Colonic mucosa (tissue), 4 donors: Measurements from ENCODE around the gene COL6A3. TPM values are rescaled to one million over a fixed set of nuclear protein-coding genes. Genes with fewer than 3 reads are reported as not detected.

Experiments
- DNase-seq: peaks from one replicate; pipeline ENCODE4 v3.0.0-alpha.2; 2020
- H3K27ac ChIP-seq: fragments of 200-600 bp; one replicate; pipeline ENCODE4 v1.8.0; 2021
- H3K27me3 ChIP-seq: fragments of 200-600 bp; one replicate; pipeline ENCODE4 v1.8.0; 2021
- H3K36me3 ChIP-seq: fragments of 200-600 bp; one replicate; pipeline ENCODE4 v1.8.0; 2021
- H3K4me1 ChIP-seq: fragments of 200-600 bp; one replicate; pipeline ENCODE4 v1.8.0; 2021; ENCODE audit warnings: mild to moderate bottlenecking
- H3K4me3 ChIP-seq: fragments of 200-600 bp; one replicate; pipeline ENCODE4 v1.8.0; 2021
- H3K9ac ChIP-seq, 2 donors: one replicate each; pipeline ENCODE4 v1.7.0; 2013; ENCODE audit warnings: control low read depth in 2 of 2, low read depth in 2 of 2, low read length in 2 of 2
- H3K9me3 ChIP-seq: fragments of 200-600 bp; one replicate; pipeline ENCODE4 v1.8.0; 2021
- CTCF ChIP-seq: fragments of 200-600 bp; IDR thresholded peaks from one replicate; pipeline ENCODE4 v1.8.0; 2022; ENCODE audit warnings: antibody characterized with exemption, mild to moderate bottlenecking
- intact Hi-C: fragments of 100-400 bp; cut with DNase I; formaldehyde crosslinking; loops from one replicate; pipeline ENCODE4 v1.14.1; 2022
- total RNA-seq, 2 donors: library from RNA; stranded (reverse); fragmentation: NEBNext Ultra II Directional in 1 of 2; extraction: Animal tissue kit (Norgen Biotek cat#: 25700) in 1 of 2; gene quantifications; one replicate each; pipeline ENCODE4 v1.2.1, GENCODE V29; 2021
- donor health status: healthy.
- donor health status: DM: no; HTN: no; CAD: no.
- donor health status: DM: no; HTN: no; CAD: no.

The COL6A3 gene
- total RNA-seq, 2 donors from 2014 or later: 28.4 to 80.9 TPM

- no peak overlapping the region for H3K27ac ChIP-seq
- no peaks in the 10 kb centered on the region for H3K4me1 ChIP-seq
- TF ChIP-seq CTCF: no peak
- H3K36me3 ChIP-seq: no peaks in the 10 kb centered on the region
- intact Hi-C loops: no loop called here
- no peak overlapping the region for H3K9ac ChIP-seq
- no peak overlapping the region for H3K4me3 ChIP-seq
- H3K9me3 ChIP-seq: no peaks in the 10 kb centered on the region
- no peak for DNase-seq
- H3K27me3 ChIP-seq: no peaks in the 10 kb centered on the region
Observed at GRCh38 chr2:237312021-237312755, 101.8 kb downstream of the COL6A3 start.

GRCh38 chr2:237310515-237311114 is 103.3 kb downstream of the COL6A3 start:
- intact Hi-C loops: no loop called here
- H3K9ac ChIP-seq: no peak overlapping the region

GRCh38 chr2:237309416-237309815 is 104.5 kb downstream of the COL6A3 start:
- intact Hi-C loops: no loop called here
- DNase-seq: no peak
- no peak for TF ChIP-seq CTCF
- no peaks in the 10 kb centered on the region for H3K9me3 ChIP-seq
- no peak overlapping the region for H3K27ac ChIP-seq
- no peaks in the 10 kb centered on the region for H3K36me3 ChIP-seq
- no peaks in the 10 kb centered on the region for H3K27me3 ChIP-seq
- no peaks in the 10 kb centered on the region for H3K4me1 ChIP-seq
- no peak overlapping the region for H3K9ac ChIP-seq
- H3K4me3 ChIP-seq: no peak overlapping the region

More at GRCh38 chr2:237310515-237311114, 103.3 kb downstream of the COL6A3 start:
- no peak for DNase-seq
- no peak for TF ChIP-seq CTCF
- no peak overlapping the region for H3K4me3 ChIP-seq
- H3K4me1 ChIP-seq: no peaks in the 10 kb centered on the region
- no peaks in the 10 kb centered on the region for H3K27me3 ChIP-seq
- H3K9me3 ChIP-seq: no peaks in the 10 kb centered on the region
- no peak overlapping the region for H3K27ac ChIP-seq
- no peaks in the 10 kb centered on the region for H3K36me3 ChIP-seq

GRCh38 chr2:237309011-237309410 is 105.0 kb downstream of the COL6A3 start:
- intact Hi-C loops: no loop called here
- no peaks in the 10 kb centered on the region for H3K36me3 ChIP-seq
- H3K4me3 ChIP-seq: no peak overlapping the region
- no peak for DNase-seq
- H3K4me1 ChIP-seq: no peaks in the 10 kb centered on the region
- no peak overlapping the region for H3K27ac ChIP-seq
- H3K27me3 ChIP-seq: no peaks in the 10 kb centered on the region
- no peak overlapping the region for H3K9ac ChIP-seq
- no peak for TF ChIP-seq CTCF
- H3K9me3 ChIP-seq: no peaks in the 10 kb centered on the region

GRCh38 chr2:237307474-237307873 is 106.5 kb downstream of the COL6A3 start:
- Histone ChIP-seq H3K27me3 (no peaks in the 10 kb centered on the region), H3K27ac (no peak overlapping the region), H3K4me1 (no peaks in the 10 kb centered on the region), H3K9me3 (no peaks in the 10 kb centered on the region), H3K9ac (no peak overlapping the region), H3K36me3 (no peaks in the 10 kb centered on the region), H3K4me3 (no peak overlapping the region)
- TF ChIP-seq CTCF: no peak
- no peak for DNase-seq
- intact Hi-C loops: no loop called here
